GM18508 (cell line): ENCODE results near the gene KCP.

Experiments used
- ATAC-seq: cut with Tn5 transposase; IDR thresholded peaks from one replicate; pipeline ENCODE4 v1.9.1; 2021; ENCODE audit warnings: moderate number of reproducible peaks; ENCODE audit not compliant: insufficient read depth, unreplicated experiment

Gene KCP

GRCh38 chr7:128939075-128939860 is 28.8 kb upstream of the KCP start:
- ATAC-seq: no peak

DNA sequence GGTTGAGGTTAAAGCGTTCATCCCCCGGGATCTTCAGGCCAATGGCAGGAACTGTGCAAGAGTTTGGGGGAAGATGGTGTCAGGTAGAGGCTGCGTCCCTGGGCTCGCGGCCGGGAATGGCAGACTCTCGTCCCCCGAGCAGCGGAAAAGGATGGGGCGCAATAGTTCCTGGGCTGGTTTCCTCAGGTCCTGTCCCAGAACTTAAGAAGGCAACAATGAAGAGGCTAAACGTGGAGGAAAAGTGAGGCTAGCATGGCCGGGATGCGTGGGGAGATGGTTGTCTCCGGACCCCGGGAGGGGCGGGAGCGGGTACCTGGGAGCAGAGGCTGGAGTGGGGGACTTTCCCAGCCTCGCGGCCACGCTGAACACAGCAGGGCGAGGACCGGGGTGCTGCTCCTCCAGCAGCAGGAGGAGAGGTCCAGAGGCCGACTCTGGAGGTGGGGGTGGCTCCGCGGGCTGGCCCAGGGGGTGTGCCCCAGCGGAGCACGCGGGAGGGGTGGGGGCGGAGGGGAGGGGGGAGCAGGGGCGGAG is 28.1 kb upstream of the KCP start:
- no peak for ATAC-seq

- ATAC-seq: no peak
Observed at GRCh38 chr7:128937647-128938543, 27.4 kb upstream of the KCP start, which contains the start of gene IRF5. Gene IRF5, plus strand, starts transcription at chr7:128937927. Its CDS starts 4,155 bp downstream, at chr7:128942082.

GRCh38 chr7:128937271-128937646 is 26.8 kb upstream of the KCP start:
- no peak for ATAC-seq

- ATAC-seq: no peak
Observed at GRCh38 chr7:128936798-128937197, 26.3 kb upstream of the KCP start.

GRCh38 chr7:128935342-128935730 is 24.8 kb upstream of the KCP start:
- ATAC-seq: no peak

DNA sequence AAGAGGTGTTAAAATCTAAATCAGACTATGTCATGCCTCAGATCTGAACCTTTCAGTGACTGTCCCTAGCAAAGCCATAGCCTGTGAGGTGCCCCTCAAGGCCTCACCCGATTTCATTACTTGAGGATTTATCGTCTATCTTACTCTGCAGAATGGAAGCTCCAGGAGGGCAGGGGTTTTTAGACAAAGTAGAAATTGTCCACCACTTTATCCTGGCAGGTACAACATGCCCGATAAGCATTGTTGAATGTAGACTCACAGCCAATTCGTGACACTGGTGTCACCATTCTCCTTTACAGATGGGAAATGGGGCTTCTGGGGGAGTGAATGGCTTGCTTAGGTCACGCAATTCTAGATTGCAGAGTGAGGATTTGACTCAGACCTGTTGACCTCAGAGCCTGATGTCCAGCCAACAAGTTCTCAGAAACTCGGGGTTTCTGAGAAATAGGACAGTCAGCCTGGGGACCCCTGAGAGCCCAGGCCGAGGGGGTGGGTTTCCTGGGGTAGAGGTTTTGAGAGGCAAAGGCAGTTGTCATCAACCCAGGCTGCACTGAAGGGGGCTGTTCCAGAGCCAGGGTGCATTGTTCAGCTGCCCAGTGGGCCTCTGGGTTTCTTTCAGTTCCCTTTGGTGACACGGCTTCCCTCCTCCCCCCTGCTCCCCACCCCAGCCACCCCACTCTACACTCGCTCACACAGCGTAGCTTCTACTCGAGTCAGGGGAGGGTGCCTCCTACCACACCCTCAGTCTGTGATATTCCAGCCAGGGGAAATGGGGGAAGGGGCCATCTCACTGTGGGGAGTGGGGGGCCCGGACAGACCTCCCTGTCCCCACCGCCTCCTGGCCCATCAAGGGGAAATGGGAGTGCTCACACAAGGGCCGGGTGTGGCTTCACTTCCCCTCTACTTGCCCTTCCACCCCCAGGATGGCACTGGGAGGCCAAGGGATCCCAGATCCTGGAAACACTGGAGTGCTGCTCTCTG is 24.1 kb upstream of the KCP start:
- ATAC-seq: no peak

DNA sequence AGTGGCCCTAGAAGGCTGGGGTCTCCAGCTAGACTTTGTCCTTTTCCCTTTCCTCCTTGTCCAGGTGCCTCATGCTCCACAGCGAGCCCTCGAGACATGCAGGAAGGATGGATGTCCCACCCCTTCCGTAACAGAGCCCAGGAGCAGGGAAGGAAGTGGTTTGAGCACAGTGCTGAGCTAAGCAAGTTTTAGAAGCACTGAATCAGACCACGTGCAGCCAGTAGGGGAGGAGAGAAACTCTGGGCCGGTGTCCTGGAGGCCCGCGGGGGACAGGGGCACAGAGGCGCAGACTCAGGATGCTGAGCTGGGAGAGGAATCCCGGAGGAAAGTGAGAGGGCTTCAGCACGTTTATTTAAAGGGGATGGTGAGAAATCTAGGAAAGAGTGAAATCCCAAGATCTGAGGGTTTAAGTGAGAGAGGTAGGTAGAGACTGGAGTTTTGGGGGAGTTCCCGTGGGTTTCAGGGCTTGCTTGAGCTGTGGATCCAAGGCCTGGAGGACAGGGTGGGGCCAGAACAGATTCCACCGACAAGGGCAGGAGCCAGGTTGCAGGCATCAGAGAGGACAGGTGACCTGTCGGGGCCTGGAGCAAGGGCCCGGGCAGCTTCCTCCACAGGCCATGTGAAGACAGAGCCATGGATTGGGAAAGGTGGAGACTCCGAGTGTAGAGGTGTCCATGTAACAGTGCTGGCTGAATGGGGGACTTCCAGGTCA is 22.8 kb upstream of the KCP start:
- no peak for ATAC-seq

DNA sequence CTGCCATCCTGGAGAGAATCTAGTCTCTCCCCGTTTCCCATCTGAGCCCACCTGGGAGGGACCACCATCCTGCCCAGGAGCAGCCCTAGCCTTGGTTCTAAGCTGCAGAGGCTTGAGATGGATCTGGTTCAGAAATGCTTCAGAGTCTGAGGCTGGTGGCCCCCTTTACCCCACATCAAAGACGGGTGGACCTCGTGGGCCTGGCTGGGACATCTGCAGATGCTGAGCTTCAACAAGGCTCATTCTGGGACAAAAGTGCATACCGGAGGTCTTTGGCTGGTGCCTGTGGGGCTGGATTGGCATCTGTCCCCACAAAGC is 22.3 kb upstream of the KCP start:
- no peak for ATAC-seq

DNA sequence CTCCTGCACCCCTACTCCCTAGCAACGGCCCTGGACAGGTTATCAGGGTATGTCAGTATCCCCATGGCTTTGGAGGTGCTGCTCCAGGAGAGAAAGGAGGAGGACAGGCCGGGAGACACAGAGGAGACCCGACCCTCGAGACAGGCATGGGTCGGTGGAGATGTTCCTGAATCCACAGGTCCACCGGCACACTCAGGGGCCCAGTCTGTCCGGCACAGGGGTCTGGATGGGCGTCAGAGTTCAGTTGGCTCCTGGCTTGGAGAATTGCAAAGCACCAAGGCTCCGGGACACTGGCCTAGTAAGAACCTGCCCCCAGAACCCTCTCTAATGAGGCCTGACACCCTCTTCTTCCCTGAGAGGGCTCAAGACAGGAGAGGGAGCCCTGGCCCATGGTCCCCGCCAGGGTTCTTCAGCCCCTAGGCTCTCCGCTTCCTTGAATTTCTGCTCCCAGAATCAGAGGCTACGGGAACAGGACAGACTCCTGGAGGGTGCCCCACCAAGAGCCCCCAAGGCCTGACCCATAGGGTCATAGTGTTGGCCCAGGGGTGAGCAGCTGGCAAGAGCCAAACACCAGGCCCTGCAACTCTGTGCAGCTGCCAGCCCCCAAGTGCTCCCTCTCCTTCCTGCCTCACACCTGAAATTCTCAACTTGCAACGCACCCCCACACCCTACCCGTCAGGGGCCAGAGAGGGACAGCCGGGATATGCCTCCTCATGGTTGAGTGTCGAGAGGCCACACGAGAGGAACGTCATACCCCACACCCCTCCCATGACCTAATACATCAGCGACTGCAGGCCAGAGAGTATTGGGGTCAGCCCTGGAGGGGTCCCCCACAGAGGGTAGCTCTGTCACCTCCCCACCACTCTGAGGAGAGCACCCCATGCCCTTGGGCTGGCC is 21.7 kb upstream of the KCP start:
- ATAC-seq: no peak

GRCh38 chr7:128931190-128931798 is 20.8 kb upstream of the KCP start:
- no peak for ATAC-seq

DNA sequence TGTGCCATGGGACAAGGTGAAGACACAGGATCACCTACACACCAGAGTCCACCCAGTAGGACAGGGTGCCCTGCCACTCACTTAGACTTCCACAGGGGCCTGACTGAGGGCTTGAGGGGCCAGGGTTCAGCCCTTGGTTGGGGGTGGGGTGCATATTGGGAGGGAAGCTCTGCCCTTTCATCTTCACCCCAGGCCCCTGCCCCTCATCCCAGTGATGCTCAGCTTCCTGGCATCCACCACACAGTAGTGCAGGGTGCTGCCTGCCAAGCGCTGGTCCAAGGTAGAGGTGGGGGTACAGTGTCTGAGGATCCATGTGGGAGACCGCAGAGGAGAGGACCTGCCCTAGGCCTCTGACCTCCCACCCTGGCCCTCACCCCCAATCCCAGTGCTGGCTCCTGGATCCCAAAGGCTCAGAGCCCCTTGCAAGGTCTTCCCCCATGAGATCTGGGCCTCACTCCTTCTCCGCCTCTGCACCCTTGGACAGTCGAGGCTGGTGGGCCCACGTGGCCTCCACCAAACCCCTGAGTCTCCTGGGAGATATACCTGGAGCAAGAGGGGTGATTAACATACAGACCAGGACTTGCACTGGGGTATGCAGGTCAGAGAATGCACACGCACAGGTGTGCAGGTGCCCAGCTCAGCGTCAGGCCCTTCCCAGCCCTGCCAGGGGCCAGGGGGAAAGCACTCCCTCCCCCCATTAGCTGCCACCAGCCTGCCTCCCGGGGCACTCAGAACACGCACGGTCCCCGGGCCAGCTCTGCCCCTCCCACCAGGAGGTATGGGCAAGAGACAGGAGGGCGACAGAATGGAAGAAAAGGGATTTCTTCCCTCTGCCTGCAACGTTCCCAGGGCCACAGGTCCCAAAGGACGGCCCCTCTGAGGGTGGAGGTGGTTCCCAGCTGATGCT is 18.6 kb upstream of the KCP start:
- ATAC-seq: no peak

DNA sequence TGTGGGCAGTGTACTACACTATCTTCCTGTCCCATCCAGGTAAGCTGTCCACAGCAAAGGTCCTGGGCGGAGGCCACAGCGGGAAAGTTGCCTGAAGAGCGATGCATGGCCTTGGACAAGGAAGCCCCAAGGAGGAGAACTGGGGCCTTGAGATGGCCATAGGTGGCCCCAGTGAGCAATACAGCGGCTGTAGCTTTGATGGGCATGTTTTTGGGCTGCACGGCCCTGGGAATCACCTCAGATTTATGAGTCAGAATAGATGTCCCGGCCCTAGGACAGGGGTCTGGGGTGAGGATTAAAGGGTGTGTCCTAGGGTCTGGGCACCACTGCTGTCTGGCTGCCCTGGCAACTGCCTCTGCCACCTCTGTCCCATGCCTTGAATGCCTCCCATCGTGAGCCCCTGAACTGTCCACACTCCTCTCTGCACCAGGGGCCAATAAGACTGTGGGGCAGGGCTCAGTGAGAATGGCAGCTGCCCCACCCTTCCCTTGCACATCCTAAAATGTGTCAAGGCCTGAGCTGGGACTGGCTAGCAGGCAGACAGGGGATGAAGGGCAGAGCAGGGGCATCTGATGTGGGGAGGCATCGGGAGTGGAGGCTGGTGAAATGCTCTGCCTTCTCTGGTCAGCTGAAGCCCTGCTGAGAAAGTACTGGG is 17.8 kb upstream of the KCP start:
- ATAC-seq: no peak

GRCh38 chr7:128924707-128925588 is 14.4 kb upstream of the KCP start:
- no peak for ATAC-seq

DNA sequence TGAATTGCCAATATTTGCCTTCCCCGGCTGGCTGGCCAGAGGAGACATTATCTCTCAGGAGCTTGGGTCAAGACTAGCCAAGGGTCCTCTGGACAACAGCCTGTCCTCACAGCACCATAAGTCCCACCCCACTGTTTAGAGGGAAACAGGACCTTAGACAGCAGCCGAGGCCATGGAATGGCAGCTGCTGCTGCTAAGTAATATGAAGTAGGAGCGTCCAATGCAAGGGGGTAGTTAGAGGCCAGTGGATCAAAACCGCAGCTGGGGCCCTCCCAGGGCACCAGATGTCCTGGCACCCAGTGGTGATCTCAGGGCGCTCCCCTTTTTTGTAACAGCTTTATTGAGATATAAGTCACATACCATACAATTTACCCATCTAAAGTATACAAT is 12.9 kb upstream of the KCP start:
- ATAC-seq: no peak
